CD14-positive monocyte (primary cell): ENCODE measurements around the gene CA10. TPM values are rescaled to one million over a fixed set of nuclear protein-coding genes. Genes with fewer than 3 reads are reported as not detected.

Experiments used
- DNase-seq, 3 donors: peaks; one replicate each; pipeline ENCODE4 v3.0.0-alpha.2; 2011 to 2022
- H2AFZ ChIP-seq: 2 replicates; pipeline ENCODE4 v1.6.0; 2012; ENCODE audit warnings: mild to moderate bottlenecking, low read depth, low read length, inconsistent platforms; ENCODE audit not compliant: insufficient read depth, poor library complexity, severe bottlenecking
- H3K27ac ChIP-seq, 2 donors: 1 replicate in 1 of 2; 2 replicates in 1 of 2; pipeline ENCODE4 v1.5.1; 2012 to 2013; ENCODE audit warnings: low read length in 2 of 2, control low read depth in 1 of 2, inconsistent platforms in 1 of 2, low read depth in 1 of 2, mild to moderate bottlenecking in 1 of 2
- H3K27me3 ChIP-seq, 2 donors: one replicate each; pipeline versions ENCODE4 v1.6.0 to v1.6.1; 2011 to 2013; ENCODE audit warnings: low read length in 2 of 2; ENCODE audit not compliant: control insufficient read depth in 2 of 2, insufficient read depth in 2 of 2
- H3K36me3 ChIP-seq, 2 donors: replicated peaks in 1 of 2; 1 replicate in 1 of 2; 2 replicates in 1 of 2; pipeline versions ENCODE4 v1.5.1 to v1.6.1; 2012 to 2013; ENCODE audit warnings: low read length in 2 of 2, control low read depth in 1 of 2, inconsistent platforms in 1 of 2, mild to moderate bottlenecking in 1 of 2; ENCODE audit not compliant: insufficient read depth in 2 of 2, control insufficient read depth in 1 of 2
- H3K4me1 ChIP-seq, 2 donors: 1 replicate in 1 of 2; 2 replicates in 1 of 2; pipeline versions ENCODE4 v1.5.1 to v1.6.1; 2012 to 2013; ENCODE audit warnings: low read length in 2 of 2, control low read depth in 1 of 2, inconsistent platforms in 1 of 2, mild to moderate bottlenecking in 1 of 2, moderate library complexity in 1 of 2; ENCODE audit not compliant: insufficient read depth in 2 of 2, control insufficient read depth in 1 of 2
- H3K4me2 ChIP-seq: replicated peaks from 2 replicates; pipeline ENCODE3; 2012; ENCODE audit warnings: low read length, moderate library complexity, mild to moderate bottlenecking; ENCODE audit not compliant: poor library complexity, severe bottlenecking; ENCODE audit errors: extremely low read depth
- H3K4me3 ChIP-seq, 3 experiments: fragments of 200-600 bp in 1 of 3; sonication (generic) in 1 of 3; replicated peaks in 1 of 3; 1 replicate in 2 of 3; 2 replicates in 1 of 3; pipeline ENCODE4 v1.5.1; 2011 to 2013; ENCODE audit warnings: low read length in 3 of 3, mild to moderate bottlenecking in 3 of 3, control low read depth in 2 of 3, low read depth in 2 of 3, inconsistent platforms in 1 of 3, moderate library complexity in 1 of 3
- H3K79me2 ChIP-seq: 2 replicates; pipeline ENCODE4 v1.6.0; 2012; ENCODE audit warnings: mild to moderate bottlenecking, control low read depth, inconsistent platforms, low read length, moderate library complexity; ENCODE audit not compliant: insufficient read depth
- H3K9ac ChIP-seq: 2 replicates; pipeline ENCODE4 v1.6.0; 2017; ENCODE audit warnings: low read length, mild to moderate bottlenecking; ENCODE audit not compliant: insufficient read depth, poor library complexity, severe bottlenecking
- H3K9me3 ChIP-seq, 2 donors: replicated peaks in 1 of 2; 1 replicate in 1 of 2; 2 replicates in 1 of 2; pipeline versions ENCODE4 v1.5.1 to v1.6.1; 2012 to 2013; ENCODE audit warnings: low read length in 2 of 2, control low read depth in 1 of 2; ENCODE audit not compliant: control insufficient read depth in 1 of 2, insufficient read depth in 1 of 2
- H4K20me1 ChIP-seq: 2 replicates; pipeline ENCODE4 v1.6.0; 2012; ENCODE audit warnings: mild to moderate bottlenecking, low read length, control low read depth, moderate library complexity; ENCODE audit not compliant: insufficient read depth
- H3K27ac Mint-ChIP-seq, 7 donors: one replicate each; pipeline ENCODE4 v1.8.0; 2020; ENCODE audit warnings: mild to moderate bottlenecking in 7 of 7, mixed read lengths in 7 of 7, moderate library complexity in 6 of 7, inconsistent platforms in 2 of 7
- H3K27me3 Mint-ChIP-seq, 3 donors: one replicate each; pipeline ENCODE4 v1.8.0; 2021 to 2022; ENCODE audit warnings: low read depth in 3 of 3, mild to moderate bottlenecking in 3 of 3, mixed read lengths in 3 of 3, moderate library complexity in 3 of 3, inconsistent platforms in 1 of 3
- H3K36me3 Mint-ChIP-seq, 2 donors: one replicate each; pipeline ENCODE4 v1.8.0; 2020; ENCODE audit warnings: mixed read lengths in 2 of 2, inconsistent platforms in 1 of 2, mild to moderate bottlenecking in 1 of 2
- H3K4me1 Mint-ChIP-seq: one replicate; pipeline ENCODE4 v1.8.0; 2020; ENCODE audit warnings: mild to moderate bottlenecking, mixed read lengths
- H3K4me3 Mint-ChIP-seq, 2 donors: one replicate each; pipeline ENCODE4 v1.8.0; 2020; ENCODE audit warnings: mild to moderate bottlenecking in 2 of 2, mixed read lengths in 2 of 2, moderate library complexity in 1 of 2
- H3K9me3 Mint-ChIP-seq, 7 donors: one replicate each; pipeline ENCODE4 v1.8.0; 2020 to 2022; ENCODE audit warnings: mixed read lengths in 7 of 7, mild to moderate bottlenecking in 6 of 7, moderate library complexity in 6 of 7, inconsistent platforms in 2 of 7
- CTCF ChIP-seq: fragments of 200-600 bp; IDR thresholded peaks from one replicate; pipeline ENCODE4 v1.8.0; 2022; ENCODE audit warnings: antibody characterized with exemption, mild to moderate bottlenecking
- WGBS: methylation state at CpG from one replicate; pipeline ENCODE4 v1.1.5; 2013; ENCODE audit warnings: missing lambda C conversion rate; ENCODE audit not compliant: insufficient coverage; 5-methylcytosine and 5-hydroxymethylcytosine counted together
- intact Hi-C, 2 donors: fragments of 100-400 bp; cut with micrococcal nuclease; formaldehyde crosslinking; loops; one replicate each; pipeline versions ENCODE4 v1.15.0 to v1.15.1; 2023
- polyA plus RNA-seq, 3 donors: library from polyadenylated mRNA; depleted of rRNA in 1 of 3; unstranded in 2 of 3; stranded (reverse) in 1 of 3; fragments of 300-500 nt in 2 of 3; fragments of >200 nt in 1 of 3; fragmentation: Illumina TruSeq in 2 of 3; gene quantifications; 1 replicate in 2 of 3; 2 replicates in 1 of 3; pipeline ENCODE4 v1.2.3, GENCODE V29; 2012 to 2021

Gene CA10
- polyA plus RNA-seq, 3 donors, result not detected

GRCh38 chr17:51997723-51998122 lies 160.8 kb downstream of the CA10 start:
- Histone ChIP-seq H3K4me3 (no peak overlapping the region), H4K20me1 (no peaks in the 10 kb centered on the region), H3K4me2 (no peak overlapping the region), H3K9me3 (no peaks in the 10 kb centered on the region), H2AFZ (no peak overlapping the region), H3K9ac (no peak overlapping the region), H3K27me3 (no peaks in the 10 kb centered on the region), H3K4me1 (no peaks in the 10 kb centered on the region), H3K27ac (no peak overlapping the region), H3K79me2 (no peaks in the 10 kb centered on the region), H3K36me3 (no peaks in the 10 kb centered on the region)
- Mint-ChIP-seq H3K4me3 (no peak overlapping the region), H3K27me3 (no peaks in the 10 kb centered on the region), H3K36me3 (no peaks in the 10 kb centered on the region), H3K9me3 (peaks cover 0 to 3% (median 0%) of the 10 kb centered on the region in 7 donors), H3K27ac (no peak overlapping the region), H3K4me1 (no peaks in the 10 kb centered on the region)
- intact Hi-C loops, result no loop called here
- no peak for TF ChIP-seq CTCF
- no peak for DNase-seq
- 100% methylated on average over 1 of the region's 2 CpGs for WGBS

- Mint-ChIP-seq H3K36me3 (no peaks in the 10 kb centered on the region), H3K27ac (no peak overlapping the region), H3K4me1 (no peaks in the 10 kb centered on the region), H3K9me3 (peaks cover 0 to 2% (median 0%) of the 10 kb centered on the region in 7 donors), H3K27me3 (no peaks in the 10 kb centered on the region), H3K4me3 (no peak overlapping the region)
- Histone ChIP-seq H3K36me3 (no peaks in the 10 kb centered on the region), H3K4me2 (no peak overlapping the region), H3K79me2 (no peaks in the 10 kb centered on the region), H3K4me1 (no peaks in the 10 kb centered on the region), H3K4me3 (no peak overlapping the region), H3K27ac (no peak overlapping the region), H4K20me1 (no peaks in the 10 kb centered on the region), H2AFZ (no peak overlapping the region), H3K27me3 (no peaks in the 10 kb centered on the region), H3K9ac (no peak overlapping the region), H3K9me3 (no peaks in the 10 kb centered on the region)
- no peak for DNase-seq
- intact Hi-C loops, result no loop called here
- no peak for TF ChIP-seq CTCF
Observed at GRCh38 chr17:51995797-51996403, 162.6 kb downstream of the CA10 start.
